Colonic mucosa (tissue), 4 donors: ENCODE results near the gene DCBLD2. TPM values are rescaled to one million over a fixed set of nuclear protein-coding genes. Genes with fewer than 3 reads are reported as not detected.
"Not testable (repeated sequence)": the region's sequence is repeated elsewhere in the genome, so short reads cannot be mapped to it uniquely, and the experiment has no call there.

Source experiments
- DNase-seq: peaks from one replicate; pipeline ENCODE4 v3.0.0-alpha.2; 2020
- H3K27ac ChIP-seq: fragments of 200-600 bp; one replicate; pipeline ENCODE4 v1.8.0; 2021
- H3K27me3 ChIP-seq: fragments of 200-600 bp; one replicate; pipeline ENCODE4 v1.8.0; 2021
- H3K36me3 ChIP-seq: fragments of 200-600 bp; one replicate; pipeline ENCODE4 v1.8.0; 2021
- H3K4me1 ChIP-seq: fragments of 200-600 bp; one replicate; pipeline ENCODE4 v1.8.0; 2021; ENCODE audit warnings: mild to moderate bottlenecking
- H3K4me3 ChIP-seq: fragments of 200-600 bp; one replicate; pipeline ENCODE4 v1.8.0; 2021
- H3K9ac ChIP-seq, 2 donors: one replicate each; pipeline ENCODE4 v1.7.0; 2013; ENCODE audit warnings: control low read depth in 2 of 2, low read depth in 2 of 2, low read length in 2 of 2
- H3K9me3 ChIP-seq: fragments of 200-600 bp; one replicate; pipeline ENCODE4 v1.8.0; 2021
- intact Hi-C: fragments of 100-400 bp; cut with DNase I; formaldehyde crosslinking; loops from one replicate; pipeline ENCODE4 v1.14.1; 2022
- total RNA-seq, 2 donors: library from RNA; stranded (reverse); fragmentation: NEBNext Ultra II Directional in 1 of 2; extraction: Animal tissue kit (Norgen Biotek cat#: 25700) in 1 of 2; gene quantifications; one replicate each; pipeline ENCODE4 v1.2.1, GENCODE V29; 2021
- TF ChIP-seq, protein P1 (sequence below): fragments of 200-600 bp; IDR thresholded peaks from one replicate; pipeline ENCODE4 v1.8.0; 2022; ENCODE audit warnings: antibody characterized with exemption, mild to moderate bottlenecking
- donor health status: healthy.
- donor health status: DM: no; HTN: no; CAD: no.
- donor health status: DM: no; HTN: no; CAD: no.

The DCBLD2 gene
- total RNA-seq, 2 donors from 2014 or later = 12.8 to 13.0 TPM

DNA sequence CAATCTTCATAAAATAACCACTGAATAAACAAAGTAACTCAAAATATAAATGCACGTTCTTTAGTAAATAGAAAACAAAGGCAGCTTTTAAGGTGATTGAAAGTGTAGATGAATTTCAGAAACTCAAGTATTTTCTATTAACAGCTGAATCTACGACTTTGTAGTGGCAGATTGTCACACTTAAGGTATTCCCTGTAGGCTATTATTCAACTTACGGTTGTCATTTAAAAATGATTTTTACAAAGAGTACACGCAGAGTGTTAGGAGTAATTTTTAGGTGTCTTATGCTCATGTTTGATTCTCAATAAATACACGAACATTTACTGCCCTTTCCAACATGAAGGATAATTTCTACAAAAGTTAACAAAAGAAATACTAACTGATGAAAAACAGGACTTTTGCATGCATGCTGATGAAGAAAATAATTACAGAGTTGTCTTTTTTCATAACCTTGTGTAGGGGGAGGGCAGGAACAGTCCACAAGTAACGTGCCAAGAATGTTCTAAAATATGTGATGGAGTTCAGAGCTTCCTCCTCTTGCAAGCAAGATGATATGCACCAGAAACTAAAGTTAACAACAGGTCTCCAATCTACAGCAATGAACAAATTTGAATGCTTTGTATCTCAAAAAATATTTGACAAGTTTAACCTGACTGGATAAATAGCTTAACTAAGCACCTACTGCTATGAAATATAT lies 16.7 kb downstream of the DCBLD2 start:
- no peaks in the 10 kb centered on the region for H3K36me3 ChIP-seq
- DNase-seq = no peak
- no peaks in the 10 kb centered on the region for H3K4me1 ChIP-seq
- H3K9me3 ChIP-seq = no peaks in the 10 kb centered on the region
- no peak overlapping the region for H3K27ac ChIP-seq
- TF ChIP-seq, protein P1, sequence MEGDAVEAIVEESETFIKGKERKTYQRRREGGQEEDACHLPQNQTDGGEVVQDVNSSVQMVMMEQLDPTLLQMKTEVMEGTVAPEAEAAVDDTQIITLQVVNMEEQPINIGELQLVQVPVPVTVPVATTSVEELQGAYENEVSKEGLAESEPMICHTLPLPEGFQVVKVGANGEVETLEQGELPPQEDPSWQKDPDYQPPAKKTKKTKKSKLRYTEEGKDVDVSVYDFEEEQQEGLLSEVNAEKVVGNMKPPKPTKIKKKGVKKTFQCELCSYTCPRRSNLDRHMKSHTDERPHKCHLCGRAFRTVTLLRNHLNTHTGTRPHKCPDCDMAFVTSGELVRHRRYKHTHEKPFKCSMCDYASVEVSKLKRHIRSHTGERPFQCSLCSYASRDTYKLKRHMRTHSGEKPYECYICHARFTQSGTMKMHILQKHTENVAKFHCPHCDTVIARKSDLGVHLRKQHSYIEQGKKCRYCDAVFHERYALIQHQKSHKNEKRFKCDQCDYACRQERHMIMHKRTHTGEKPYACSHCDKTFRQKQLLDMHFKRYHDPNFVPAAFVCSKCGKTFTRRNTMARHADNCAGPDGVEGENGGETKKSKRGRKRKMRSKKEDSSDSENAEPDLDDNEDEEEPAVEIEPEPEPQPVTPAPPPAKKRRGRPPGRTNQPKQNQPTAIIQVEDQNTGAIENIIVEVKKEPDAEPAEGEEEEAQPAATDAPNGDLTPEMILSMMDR = no peak
- no peak overlapping the region for H3K9ac ChIP-seq
- H3K4me3 ChIP-seq = no peak overlapping the region
- intact Hi-C loops = no loop called here
- H3K27me3 ChIP-seq = no peaks in the 10 kb centered on the region

- DNase-seq, H3K4me3 ChIP-seq, H3K4me1 ChIP-seq, H3K9ac ChIP-seq, H3K36me3 ChIP-seq, H3K27ac ChIP-seq, intact Hi-C loops, H3K27me3 ChIP-seq, H3K9me3 ChIP-seq: not testable (repeated sequence)
These were observed 18.7 kb downstream of the DCBLD2 start for GRCh38 chr3:98882614-98883333.

- no peaks in the 10 kb centered on the region for H3K4me1 ChIP-seq
- H3K27me3 ChIP-seq = no peaks in the 10 kb centered on the region
- no peak overlapping the region for H3K9ac ChIP-seq
- TF ChIP-seq, protein P1 = no peak
- no peak overlapping the region for H3K27ac ChIP-seq
- intact Hi-C loops = no loop called here
- no peaks in the 10 kb centered on the region for H3K36me3 ChIP-seq
- no peak overlapping the region for H3K4me3 ChIP-seq
- H3K9me3 ChIP-seq = no peaks in the 10 kb centered on the region
- no peak for DNase-seq
These were observed 24.4 kb downstream of the DCBLD2 start for GRCh38 chr3:98877132-98877531.

GRCh38 chr3:98875535-98875934 lies 26.0 kb downstream of the DCBLD2 start:
- Histone ChIP-seq H3K27ac (no peak overlapping the region), H3K27me3 (no peaks in the 10 kb centered on the region), H3K9me3 (no peaks in the 10 kb centered on the region), H3K4me3 (no peak overlapping the region), H3K36me3 (no peaks in the 10 kb centered on the region), H3K4me1 (no peaks in the 10 kb centered on the region), H3K9ac (no peak overlapping the region)
- no peak for DNase-seq
- intact Hi-C loops = no loop called here
- TF ChIP-seq, protein P1 = no peak

- TF ChIP-seq, protein P1 = no peak
- DNase-seq = no peak
- Histone ChIP-seq H3K9ac (no peak overlapping the region), H3K4me3 (no peak overlapping the region), H3K4me1 (no peaks in the 10 kb centered on the region), H3K36me3 (no peaks in the 10 kb centered on the region), H3K9me3 (no peaks in the 10 kb centered on the region), H3K27ac (no peak overlapping the region), H3K27me3 (no peaks in the 10 kb centered on the region)
- intact Hi-C loops = no loop called here
These were observed 26.8 kb downstream of the DCBLD2 start for GRCh38 chr3:98874602-98875249.

- DNase-seq = no peak
- H3K9ac ChIP-seq = no peak overlapping the region
- no peaks in the 10 kb centered on the region for H3K9me3 ChIP-seq
- intact Hi-C loops = no loop called here
- TF ChIP-seq, protein P1 = no peak
- H3K27me3 ChIP-seq = no peaks in the 10 kb centered on the region
- no peaks in the 10 kb centered on the region for H3K36me3 ChIP-seq
- no peaks in the 10 kb centered on the region for H3K4me1 ChIP-seq
- no peak overlapping the region for H3K4me3 ChIP-seq
- no peak overlapping the region for H3K27ac ChIP-seq
These were observed 32.1 kb downstream of the DCBLD2 start for GRCh38 chr3:98869391-98869790.

DNA sequence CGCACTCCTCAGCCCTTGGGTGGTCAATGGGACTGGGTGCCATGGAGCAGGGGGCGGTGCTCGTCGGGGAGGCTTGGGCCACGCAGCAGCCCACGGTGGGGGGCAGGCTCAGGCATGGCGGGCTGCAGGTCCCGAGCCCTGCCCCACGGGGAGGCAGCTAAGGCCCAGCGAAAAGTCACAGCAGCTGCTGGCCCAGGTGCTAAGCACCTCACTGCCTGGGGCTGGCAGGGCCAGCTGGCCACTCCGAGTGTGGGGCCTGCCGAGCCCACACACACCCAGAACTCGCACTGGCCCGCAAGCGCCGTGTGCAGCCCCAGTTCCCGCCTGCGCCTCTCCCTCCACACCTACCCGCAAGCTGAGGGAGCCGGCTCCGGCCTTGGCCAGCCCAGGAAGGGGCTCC lies 43.5 kb downstream of the DCBLD2 start:
- H3K27me3 ChIP-seq, H3K9ac ChIP-seq, H3K9me3 ChIP-seq, H3K4me1 ChIP-seq, intact Hi-C loops, H3K4me3 ChIP-seq, H3K27ac ChIP-seq, H3K36me3 ChIP-seq, DNase-seq: not testable (repeated sequence)

GRCh38 chr3:98857258-98857657 lies 44.2 kb downstream of the DCBLD2 start:
- H3K4me3 ChIP-seq, H3K4me1 ChIP-seq, H3K9me3 ChIP-seq, intact Hi-C loops, H3K9ac ChIP-seq, H3K27me3 ChIP-seq, H3K36me3 ChIP-seq, H3K27ac ChIP-seq, DNase-seq: not testable (repeated sequence)
